ENCODE measurements around the gene ADGRV1.
"Not testable (repeated sequence)": the region's sequence is repeated elsewhere in the genome, so short reads cannot be mapped to it uniquely, and the experiment has no call there.

DNA sequence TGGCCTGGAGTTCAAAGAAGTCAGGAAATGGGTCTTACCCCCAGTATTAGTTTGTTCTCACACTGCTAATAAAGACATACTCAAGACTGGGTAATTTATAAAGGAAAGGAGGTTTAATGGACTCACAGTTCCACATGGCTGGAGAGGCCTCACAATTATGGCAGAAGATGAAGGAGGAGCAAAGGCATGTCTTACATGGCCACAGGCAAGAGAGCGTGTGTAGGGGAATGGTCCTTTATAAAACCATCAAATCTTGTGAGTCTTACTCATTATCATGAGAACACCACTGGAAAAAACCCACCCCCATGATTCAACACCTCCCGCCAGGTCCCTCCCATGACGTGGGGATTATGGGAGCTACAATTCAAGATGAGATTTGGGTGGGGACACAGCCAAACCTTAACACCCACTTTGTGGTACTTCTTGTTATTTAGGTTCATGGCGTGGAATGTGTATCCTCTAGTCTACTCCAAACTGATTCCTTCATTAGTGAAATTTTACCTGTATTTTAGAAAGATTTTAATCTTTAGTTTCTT is 211.5 kb downstream of the ADGRV1 start:
- TF ChIP-seq ZNF274 (IDR thresholded peaks at IDR 0.05; ENCODE audit: low read depth, low read length); YY1 (IDR thresholded peaks at IDR 0.05; ENCODE audit: insufficient read depth, insufficient read length): not testable (repeated sequence)
